Trophoblast cell (in vitro differentiated cells and primary cell): ENCODE data around the gene CSMD2.

Experiments
- DNase-seq, 2 donors: peaks; one replicate each; pipeline ENCODE4 v3.0.0-alpha.2; 2016
- H2AFZ ChIP-seq: 2 replicates; pipeline ENCODE4 v1.6.1; 2013; ENCODE audit warnings: low read length, moderate library complexity, mild to moderate bottlenecking; ENCODE audit not compliant: insufficient read depth, poor library complexity
- H2AK5ac ChIP-seq: 2 replicates; pipeline ENCODE4 v1.6.1; 2013; ENCODE audit warnings: mild to moderate bottlenecking, low read length
- H2BK120ac ChIP-seq: 2 replicates; pipeline ENCODE4 v1.6.1; 2013; ENCODE audit warnings: low read length, mild to moderate bottlenecking, moderate library complexity; ENCODE audit not compliant: insufficient read depth, poor library complexity
- H2BK12ac ChIP-seq: 2 replicates; pipeline ENCODE4 v1.6.1; 2013; ENCODE audit warnings: mild to moderate bottlenecking, low read length, moderate library complexity
- H2BK5ac ChIP-seq: 2 replicates; pipeline ENCODE4 v1.6.1; 2013; ENCODE audit warnings: low read length, low read depth, moderate library complexity, mild to moderate bottlenecking; ENCODE audit not compliant: poor library complexity
- H3K14ac ChIP-seq: 2 replicates; pipeline ENCODE4 v1.6.1; 2013; ENCODE audit warnings: mild to moderate bottlenecking, low read length
- H3K18ac ChIP-seq: 2 replicates; pipeline ENCODE4 v1.6.1; 2013; ENCODE audit warnings: mild to moderate bottlenecking, low read length
- H3K23ac ChIP-seq: 2 replicates; pipeline ENCODE4 v1.6.1; 2013; ENCODE audit warnings: low read length
- H3K27ac ChIP-seq: 2 replicates; pipeline ENCODE4 v1.5.1; 2013; ENCODE audit warnings: low read depth, mild to moderate bottlenecking, inconsistent platforms, low read length, moderate library complexity
- H3K27me3 ChIP-seq: 2 replicates; pipeline ENCODE4 v1.6.1; 2013; ENCODE audit warnings: inconsistent platforms, mild to moderate bottlenecking, low read length, moderate library complexity; ENCODE audit not compliant: insufficient read depth
- H3K36me3 ChIP-seq, 2 experiments: 1 replicate in 1 of 2; 2 replicates in 1 of 2; pipeline ENCODE4 v1.6.1; 2013; ENCODE audit warnings: low read length in 2 of 2, mild to moderate bottlenecking in 2 of 2, moderate library complexity in 1 of 2; ENCODE audit not compliant: insufficient read depth in 2 of 2, control insufficient read depth in 1 of 2
- H3K4ac ChIP-seq: 2 replicates; pipeline ENCODE4 v1.6.1; 2013; ENCODE audit warnings: low read depth, mild to moderate bottlenecking, low read length, moderate library complexity
- H3K4me1 ChIP-seq, 2 experiments: 1 replicate in 1 of 2; 2 replicates in 1 of 2; pipeline ENCODE4 v1.6.1; 2013; ENCODE audit warnings: low read length in 2 of 2, mild to moderate bottlenecking in 2 of 2, moderate library complexity in 1 of 2; ENCODE audit not compliant: insufficient read depth in 2 of 2, control insufficient read depth in 1 of 2
- H3K4me2 ChIP-seq: 2 replicates; pipeline ENCODE4 v1.6.1; 2013; ENCODE audit warnings: inconsistent platforms, mild to moderate bottlenecking, low read length, moderate library complexity
- H3K4me3 ChIP-seq: 2 replicates; pipeline ENCODE4 v1.5.1; 2013; ENCODE audit warnings: mild to moderate bottlenecking, low read depth, low read length, inconsistent platforms
- H3K79me1 ChIP-seq: one replicate; pipeline ENCODE4 v1.6.1; 2013; ENCODE audit warnings: low read length
- H3K79me2 ChIP-seq: 2 replicates; pipeline ENCODE4 v1.6.1; 2013; ENCODE audit warnings: low read length, mild to moderate bottlenecking; ENCODE audit not compliant: control insufficient read depth, insufficient read depth, poor library complexity
- H3K9ac ChIP-seq: 2 replicates; pipeline ENCODE4 v1.6.1; 2013; ENCODE audit warnings: mild to moderate bottlenecking, low read length
- H3K9me3 ChIP-seq: 2 replicates; pipeline ENCODE4 v1.6.1; 2013; ENCODE audit warnings: low read depth, mild to moderate bottlenecking, control low read depth, inconsistent platforms, low read length; ENCODE audit not compliant: insufficient read depth
- H4K12ac ChIP-seq: 2 replicates; pipeline ENCODE4 v1.6.1; 2013; ENCODE audit warnings: low read depth, mild to moderate bottlenecking, low read length, moderate library complexity
- H4K8ac ChIP-seq: 2 replicates; pipeline ENCODE4 v1.6.1; 2013; ENCODE audit warnings: low read depth, mild to moderate bottlenecking, low read length, moderate library complexity
- H4K91ac ChIP-seq: one replicate; pipeline ENCODE4 v1.6.1; 2013; ENCODE audit warnings: low read depth, mild to moderate bottlenecking, low read length, moderate library complexity
- WGBS: extraction: QIAGEN DNeasy Blood & Tissue Kit; methylation state at CpG from one replicate; pipeline ENCODE4 v1.1.7; 2013; ENCODE audit warnings: missing lambda C conversion rate; ENCODE audit not compliant: insufficient read length, insufficient coverage; ENCODE audit errors: extremely low coverage; 5-methylcytosine and 5-hydroxymethylcytosine counted together

Gene CSMD2

GRCh38 chr1:34055818-34056217, 109.2 kb downstream of the CSMD2 start:
- Histone ChIP-seq H3K79me1 (no peaks in the 10 kb centered on the region), H3K79me2 (no peaks in the 10 kb centered on the region), H3K23ac (no peak overlapping the region), H3K18ac (no peak overlapping the region), H2AK5ac (no peak overlapping the region), H3K36me3 (no peaks in the 10 kb centered on the region), H3K27me3 (no peaks in the 10 kb centered on the region), H4K8ac (no peak overlapping the region), H4K91ac (no peak overlapping the region), H3K27ac (no peak overlapping the region), H2BK5ac (no peak overlapping the region), H3K14ac (no peak overlapping the region), H2AFZ (no peak overlapping the region), H4K12ac (no peak overlapping the region), H2BK120ac (no peak overlapping the region), H3K4me3 (no peak overlapping the region), H3K4me2 (no peak overlapping the region), H2BK12ac (no peak overlapping the region), H3K9ac (no peak overlapping the region), H3K4me1 (no peaks in the 10 kb centered on the region), H3K4ac (no peak overlapping the region), H3K9me3 (no peaks in the 10 kb centered on the region)
- no CpG with 5 or more reads among the region's 5 CpGs for WGBS
- peak; percentile 48 to 75 for DNase-seq

DNA sequence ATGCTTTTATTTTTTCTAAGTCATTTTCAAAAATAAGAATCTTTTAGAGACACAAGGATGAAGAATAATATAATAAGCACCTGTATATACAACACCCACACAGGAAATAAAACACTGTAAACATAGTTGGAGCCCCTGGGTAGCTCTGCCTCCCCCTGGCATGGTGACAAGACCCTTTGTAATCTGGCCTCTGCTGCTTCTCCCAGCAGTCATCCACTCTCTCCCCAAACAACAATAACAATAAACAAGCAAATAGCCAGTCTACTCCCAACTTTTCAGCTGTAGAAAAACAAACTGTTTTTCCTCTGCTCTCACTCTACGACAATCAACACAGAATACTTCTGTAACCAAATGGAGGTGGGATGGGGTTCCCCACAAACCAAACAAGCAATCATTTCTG, 110.1 kb downstream of the CSMD2 start:
- DNase-seq: no peak
- Histone ChIP-seq H2AFZ (no peak overlapping the region), H3K18ac (no peak overlapping the region), H3K36me3 (no peaks in the 10 kb centered on the region), H3K14ac (no peak overlapping the region), H3K9me3 (peaks cover 2% of the 10 kb centered on the region), H3K23ac (no peak overlapping the region), H3K79me1 (no peaks in the 10 kb centered on the region), H3K4me2 (no peak overlapping the region), H3K27me3 (no peaks in the 10 kb centered on the region), H3K79me2 (no peaks in the 10 kb centered on the region), H3K4me3 (no peak overlapping the region), H4K91ac (no peak overlapping the region), H3K4me1 (no peaks in the 10 kb centered on the region), H3K9ac (no peak overlapping the region), H3K27ac (no peak overlapping the region), H2BK12ac (no peak overlapping the region), H4K8ac (no peak overlapping the region), H2AK5ac (no peak overlapping the region), H2BK5ac (no peak overlapping the region), H4K12ac (no peak overlapping the region), H2BK120ac (no peak overlapping the region), H3K4ac (no peak overlapping the region)
- WGBS: no CpG with 5 or more reads among the region's 1 CpG

DNA sequence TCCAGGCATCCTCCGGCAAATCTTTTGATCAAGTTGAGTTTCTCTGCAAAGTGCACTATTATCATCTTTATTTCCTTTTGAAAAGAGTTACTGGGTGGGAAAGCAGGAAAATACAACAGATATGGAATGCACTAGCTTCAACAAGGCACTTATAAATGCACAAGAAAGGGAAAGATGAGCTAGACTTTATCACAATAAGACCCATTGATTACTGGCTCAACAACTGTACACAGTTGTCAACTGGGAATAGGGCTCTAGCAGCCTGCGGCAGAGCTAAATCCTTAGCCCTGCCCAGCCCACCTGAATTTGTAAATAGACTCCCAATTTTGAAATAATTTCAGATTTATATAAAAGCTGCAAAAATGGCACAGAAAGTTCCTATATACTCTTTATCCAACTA, 111.4 kb downstream of the CSMD2 start:
- Histone ChIP-seq H3K23ac (no peak overlapping the region), H3K79me2 (no peaks in the 10 kb centered on the region), H3K27ac (no peak overlapping the region), H3K36me3 (no peaks in the 10 kb centered on the region), H2BK120ac (no peak overlapping the region), H3K9ac (no peak overlapping the region), H3K4me1 (no peaks in the 10 kb centered on the region), H4K12ac (no peak overlapping the region), H4K8ac (no peak overlapping the region), H2AK5ac (no peak overlapping the region), H2AFZ (no peak overlapping the region), H3K27me3 (no peaks in the 10 kb centered on the region), H4K91ac (no peak overlapping the region), H2BK12ac (no peak overlapping the region), H3K4ac (no peak overlapping the region), H3K14ac (no peak overlapping the region), H3K9me3 (peaks cover 4% of the 10 kb centered on the region), H3K4me2 (no peak overlapping the region), H3K4me3 (no peak overlapping the region), H3K18ac (no peak overlapping the region), H3K79me1 (no peaks in the 10 kb centered on the region), H2BK5ac (no peak overlapping the region)
- no CpG with 5 or more reads among the region's 2 CpGs for WGBS
- DNase-seq: no peak

GRCh38 chr1:34052565-34052964, 112.5 kb downstream of the CSMD2 start:
- Histone ChIP-seq H3K4me3 (no peak overlapping the region), H2BK5ac (no peak overlapping the region), H3K9me3 (peaks cover 4% of the 10 kb centered on the region), H3K9ac (no peak overlapping the region), H2BK120ac (no peak overlapping the region), H3K4me2 (no peak overlapping the region), H2AFZ (no peak overlapping the region), H4K91ac (no peak overlapping the region), H2AK5ac (no peak overlapping the region), H3K79me2 (no peaks in the 10 kb centered on the region), H3K18ac (no peak overlapping the region), H3K4ac (no peak overlapping the region), H4K12ac (no peak overlapping the region), H3K23ac (no peak overlapping the region), H3K27ac (no peak overlapping the region), H3K27me3 (no peaks in the 10 kb centered on the region), H3K36me3 (no peaks in the 10 kb centered on the region), H3K14ac (no peak overlapping the region), H3K4me1 (no peaks in the 10 kb centered on the region), H4K8ac (no peak overlapping the region), H3K79me1 (no peaks in the 10 kb centered on the region), H2BK12ac (no peak overlapping the region)
- no CpG with 5 or more reads among the region's 6 CpGs for WGBS
- DNase-seq: no peak
